AG09309 (cell line): ENCODE results near the gene AGTR2.
"Not testable (repeated sequence)": the region's sequence is repeated elsewhere in the genome, so short reads cannot be mapped to it uniquely, and the experiment has no call there.

Source experiments
- DNase-seq: peaks from one replicate; pipeline ENCODE4 v3.0.0-alpha.2; 2010; ENCODE audit warnings: low read depth
- H3K4me3 ChIP-seq: 2 replicates; pipeline ENCODE4 v1.5.1; 2011; ENCODE audit warnings: mild to moderate bottlenecking, low read depth, low read length, moderate library complexity; ENCODE audit not compliant: control insufficient read depth
- TF ChIP-seq, protein P1 (sequence below): IDR thresholded peaks from 2 replicates; pipeline ENCODE4 v1.5.1; 2011; ENCODE audit warnings: mild to moderate bottlenecking, low read depth, low read length, inconsistent platforms; ENCODE audit not compliant: insufficient read depth, control insufficient read depth; ENCODE audit errors: missing control alignments

Gene AGTR2, protein sequence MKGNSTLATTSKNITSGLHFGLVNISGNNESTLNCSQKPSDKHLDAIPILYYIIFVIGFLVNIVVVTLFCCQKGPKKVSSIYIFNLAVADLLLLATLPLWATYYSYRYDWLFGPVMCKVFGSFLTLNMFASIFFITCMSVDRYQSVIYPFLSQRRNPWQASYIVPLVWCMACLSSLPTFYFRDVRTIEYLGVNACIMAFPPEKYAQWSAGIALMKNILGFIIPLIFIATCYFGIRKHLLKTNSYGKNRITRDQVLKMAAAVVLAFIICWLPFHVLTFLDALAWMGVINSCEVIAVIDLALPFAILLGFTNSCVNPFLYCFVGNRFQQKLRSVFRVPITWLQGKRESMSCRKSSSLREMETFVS

DNA sequence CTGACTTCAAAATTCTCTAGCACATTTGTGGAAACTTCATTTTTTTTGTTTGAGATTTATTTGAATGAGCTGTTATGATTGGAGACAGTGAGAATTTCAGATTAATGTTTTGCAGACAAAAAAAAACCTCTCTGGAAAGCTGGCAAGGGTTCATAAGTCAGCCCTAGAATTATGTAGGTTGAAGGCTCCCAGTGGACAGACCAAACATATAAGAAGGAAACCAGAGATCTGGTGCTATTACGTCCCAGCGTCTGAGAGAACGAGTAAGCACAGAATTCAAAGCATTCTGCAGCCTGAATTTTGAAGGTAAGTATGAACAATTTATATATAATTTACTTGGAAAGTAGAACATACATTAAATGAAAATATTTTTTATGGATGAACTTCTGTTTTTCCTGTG, at the start of gene AGTR2:
Gene AGTR2, plus strand, starts transcription at position 234 of the 400 bp plus-strand sequence. CDS start 1,537 bp downstream, outside the sequence.
- no peak within 1 kb of the TSS for H3K4me3 ChIP-seq
- TF ChIP-seq, protein P1, sequence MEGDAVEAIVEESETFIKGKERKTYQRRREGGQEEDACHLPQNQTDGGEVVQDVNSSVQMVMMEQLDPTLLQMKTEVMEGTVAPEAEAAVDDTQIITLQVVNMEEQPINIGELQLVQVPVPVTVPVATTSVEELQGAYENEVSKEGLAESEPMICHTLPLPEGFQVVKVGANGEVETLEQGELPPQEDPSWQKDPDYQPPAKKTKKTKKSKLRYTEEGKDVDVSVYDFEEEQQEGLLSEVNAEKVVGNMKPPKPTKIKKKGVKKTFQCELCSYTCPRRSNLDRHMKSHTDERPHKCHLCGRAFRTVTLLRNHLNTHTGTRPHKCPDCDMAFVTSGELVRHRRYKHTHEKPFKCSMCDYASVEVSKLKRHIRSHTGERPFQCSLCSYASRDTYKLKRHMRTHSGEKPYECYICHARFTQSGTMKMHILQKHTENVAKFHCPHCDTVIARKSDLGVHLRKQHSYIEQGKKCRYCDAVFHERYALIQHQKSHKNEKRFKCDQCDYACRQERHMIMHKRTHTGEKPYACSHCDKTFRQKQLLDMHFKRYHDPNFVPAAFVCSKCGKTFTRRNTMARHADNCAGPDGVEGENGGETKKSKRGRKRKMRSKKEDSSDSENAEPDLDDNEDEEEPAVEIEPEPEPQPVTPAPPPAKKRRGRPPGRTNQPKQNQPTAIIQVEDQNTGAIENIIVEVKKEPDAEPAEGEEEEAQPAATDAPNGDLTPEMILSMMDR = no peak
- DNase-seq = no peak

DNA sequence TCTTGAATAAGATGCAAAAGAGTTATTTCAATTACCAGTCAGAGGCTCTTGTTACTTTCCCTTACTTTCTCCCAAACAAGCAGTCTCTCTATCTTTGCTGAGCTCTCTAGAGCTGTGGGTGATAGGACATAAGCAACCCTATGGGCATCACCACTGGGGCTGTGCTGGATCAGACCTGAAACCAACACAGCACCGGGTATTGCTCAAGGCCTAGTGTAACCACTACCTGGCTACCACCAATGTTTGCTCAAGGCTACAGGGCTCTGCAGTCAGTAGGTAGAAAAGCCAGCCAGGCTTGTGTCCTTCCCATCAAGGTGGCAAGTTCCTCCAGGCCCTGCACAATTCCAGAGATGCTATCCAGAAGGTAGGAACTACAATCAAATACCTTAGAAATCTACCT, 35.3 kb upstream of the AGTR2 start:
- TF ChIP-seq, protein P1 = no peak
- DNase-seq = no peak
- H3K4me3 ChIP-seq = no peak overlapping the region

DNA sequence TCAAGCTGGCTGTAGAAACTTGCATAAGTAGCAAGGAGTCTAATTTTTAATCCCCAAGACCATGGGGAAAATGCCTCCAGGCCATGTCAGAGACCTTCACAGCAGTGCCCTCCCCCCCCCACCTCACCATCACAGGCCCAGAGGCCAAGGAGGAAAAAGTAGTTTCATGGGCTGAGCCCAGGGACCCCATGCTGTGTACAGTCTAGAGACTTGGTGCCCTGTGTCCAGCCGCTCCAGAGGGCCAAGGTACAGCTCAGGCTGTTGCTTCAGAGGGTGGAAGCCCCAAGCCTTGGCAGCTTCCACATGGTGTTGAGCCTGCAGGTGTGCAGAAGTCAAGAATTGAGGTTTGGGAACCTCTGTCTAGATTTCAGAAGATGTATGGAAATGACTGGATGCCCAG, 29.3 kb upstream of the AGTR2 start:
- H3K4me3 ChIP-seq, DNase-seq: not testable (repeated sequence)

DNA sequence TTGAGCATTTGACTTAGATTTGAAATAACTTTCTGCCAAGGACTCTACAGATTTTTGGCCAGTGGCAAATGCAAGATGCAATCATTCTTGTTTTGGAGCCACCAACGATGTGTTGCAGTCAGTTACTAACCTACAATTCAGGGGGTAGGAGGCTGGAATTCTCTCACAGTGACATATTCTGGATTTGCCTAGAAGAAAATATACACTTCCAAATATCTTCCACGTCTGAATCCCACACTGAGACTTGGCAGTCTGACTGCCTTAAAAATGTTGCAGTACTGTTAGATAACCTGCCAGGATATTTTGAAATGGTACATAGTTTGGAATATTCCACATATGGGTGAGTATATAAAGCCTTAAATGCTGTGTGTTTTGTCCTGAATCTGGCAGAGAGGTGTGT, 27.6 kb upstream of the AGTR2 start:
- no peak overlapping the region for H3K4me3 ChIP-seq
- DNase-seq = no peak
- TF ChIP-seq, protein P1 = no peak

DNA sequence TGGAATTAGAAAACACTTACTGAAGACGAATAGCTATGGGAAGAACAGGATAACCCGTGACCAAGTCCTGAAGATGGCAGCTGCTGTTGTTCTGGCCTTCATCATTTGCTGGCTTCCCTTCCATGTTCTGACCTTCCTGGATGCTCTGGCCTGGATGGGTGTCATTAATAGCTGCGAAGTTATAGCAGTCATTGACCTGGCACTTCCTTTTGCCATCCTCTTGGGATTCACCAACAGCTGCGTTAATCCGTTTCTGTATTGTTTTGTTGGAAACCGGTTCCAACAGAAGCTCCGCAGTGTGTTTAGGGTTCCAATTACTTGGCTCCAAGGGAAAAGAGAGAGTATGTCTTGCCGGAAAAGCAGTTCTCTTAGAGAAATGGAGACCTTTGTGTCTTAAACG, 2.4 kb downstream of the AGTR2 start:
- TF ChIP-seq, protein P1 = no peak
- no peak overlapping the region for H3K4me3 ChIP-seq
- no peak for DNase-seq

DNA sequence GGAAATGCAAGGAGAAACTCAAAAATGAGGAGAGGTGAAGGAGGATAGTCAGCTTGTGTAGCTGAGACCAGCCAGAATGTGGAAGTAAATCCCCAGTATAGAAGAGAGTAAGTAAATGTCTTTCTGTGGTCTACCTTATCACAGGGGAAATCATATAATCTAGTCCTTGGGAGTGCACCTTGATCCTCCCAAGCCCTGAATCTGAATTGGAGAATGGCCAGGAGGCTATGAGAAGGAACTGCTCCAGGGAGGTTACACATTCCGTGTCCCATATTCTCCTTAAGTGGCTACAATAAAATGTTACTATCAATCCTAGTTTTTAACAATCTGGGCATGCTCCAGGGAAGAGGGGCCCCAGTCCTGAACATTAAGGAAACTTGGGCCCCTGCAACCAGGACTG, 10.8 kb downstream of the AGTR2 start:
- H3K4me3 ChIP-seq = no peak overlapping the region
- DNase-seq = no peak
- TF ChIP-seq, protein P1 = no peak

DNA sequence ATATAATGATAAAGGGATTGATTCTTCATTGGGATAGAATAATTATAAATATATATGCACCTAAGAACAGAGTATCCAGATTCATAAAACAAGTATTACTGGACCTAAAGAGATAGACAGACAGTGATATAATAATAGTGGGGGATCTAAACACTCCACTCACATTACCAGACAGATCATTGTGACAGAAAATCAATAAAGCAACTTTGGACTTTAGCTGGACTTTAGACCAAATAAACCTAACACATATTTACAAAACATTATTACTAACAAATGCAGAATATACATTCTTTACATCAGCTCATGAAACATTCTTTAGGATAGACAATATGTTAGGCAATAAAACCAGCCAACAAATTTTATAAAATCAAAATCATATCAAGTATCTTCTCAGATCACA, 14.6 kb downstream of the AGTR2 start:
- H3K4me3 ChIP-seq = no peak overlapping the region
- no peak for DNase-seq
- TF ChIP-seq, protein P1 = no peak
